HG03175 (cell line): ENCODE results near the gene PLA2G4D.

Experiments
- ATAC-seq: cut with Tn5 transposase; IDR thresholded peaks from one replicate; pipeline ENCODE4 v1.9.1; 2021; ENCODE audit warnings: mild to moderate bottlenecking, moderate library complexity; ENCODE audit not compliant: unreplicated experiment

Gene PLA2G4D

GRCh38 chr15:42072141-42072685, 22.1 kb downstream of the PLA2G4D start:
- no peak for ATAC-seq

DNA sequence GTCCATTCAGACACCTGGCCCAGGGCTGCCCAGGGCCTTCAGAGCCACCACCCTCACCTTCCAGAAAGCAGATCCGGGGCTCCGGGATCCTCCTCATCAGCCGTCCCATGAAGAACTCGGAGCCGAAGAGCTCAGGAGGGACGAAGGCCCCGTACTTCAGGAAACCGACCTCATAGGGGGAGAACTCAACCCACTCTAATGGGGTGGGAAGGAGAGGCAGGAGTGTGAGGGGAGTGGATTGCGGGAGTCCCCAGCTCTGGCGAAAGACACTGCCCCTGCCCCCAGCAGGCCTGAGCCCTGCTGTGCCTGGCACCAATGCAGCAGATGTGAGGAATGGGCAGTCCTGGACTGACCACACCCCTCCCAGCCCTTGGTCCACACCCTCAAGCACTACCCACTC, 22.6 kb downstream of the PLA2G4D start:
- ATAC-seq = no peak

- ATAC-seq = no peak
Observed at GRCh38 chr15:42070976-42071350, 23.4 kb downstream of the PLA2G4D start.

GRCh38 chr15:42070279-42070975, 23.9 kb downstream of the PLA2G4D start:
- ATAC-seq = no peak

DNA sequence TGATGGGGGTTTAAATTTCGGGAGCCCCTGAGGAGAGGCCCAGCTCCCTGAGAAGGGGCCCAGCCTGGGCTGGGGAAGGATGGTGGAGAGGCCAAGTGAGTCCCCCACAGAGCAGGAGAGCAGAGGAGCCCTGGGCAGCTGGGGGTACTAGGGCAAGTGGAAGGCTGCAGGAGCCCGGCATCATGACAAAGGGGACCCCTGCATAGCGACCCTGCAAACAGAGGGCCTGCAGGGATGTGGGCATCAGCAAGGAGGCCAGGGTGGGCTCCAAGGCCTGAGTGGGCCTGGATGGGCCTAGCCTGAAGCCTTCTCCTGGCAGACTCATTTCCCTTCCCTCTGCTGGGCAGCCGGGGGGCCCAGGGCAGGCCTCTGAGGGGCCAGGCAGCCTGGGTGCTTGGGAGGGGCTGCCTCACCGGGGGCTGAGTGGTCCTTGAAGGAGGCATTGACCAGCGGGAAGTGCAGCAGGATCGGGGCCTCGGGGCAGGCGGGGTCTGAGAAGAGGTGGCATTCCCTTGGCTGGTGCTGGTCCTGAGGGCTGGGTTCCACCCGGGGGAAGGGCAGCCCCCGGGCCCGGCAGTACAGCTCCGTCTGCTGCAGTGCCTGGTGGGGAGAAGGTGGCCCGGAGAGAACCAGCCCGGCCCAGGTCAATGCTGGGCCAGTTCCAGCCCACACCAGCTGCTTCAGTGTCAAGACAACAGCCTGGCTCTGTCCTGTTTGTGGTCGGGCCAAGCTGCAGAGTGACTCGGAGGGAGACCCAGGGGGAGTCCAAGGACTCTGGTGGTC, 24.7 kb downstream of the PLA2G4D start:
- no peak for ATAC-seq

DNA sequence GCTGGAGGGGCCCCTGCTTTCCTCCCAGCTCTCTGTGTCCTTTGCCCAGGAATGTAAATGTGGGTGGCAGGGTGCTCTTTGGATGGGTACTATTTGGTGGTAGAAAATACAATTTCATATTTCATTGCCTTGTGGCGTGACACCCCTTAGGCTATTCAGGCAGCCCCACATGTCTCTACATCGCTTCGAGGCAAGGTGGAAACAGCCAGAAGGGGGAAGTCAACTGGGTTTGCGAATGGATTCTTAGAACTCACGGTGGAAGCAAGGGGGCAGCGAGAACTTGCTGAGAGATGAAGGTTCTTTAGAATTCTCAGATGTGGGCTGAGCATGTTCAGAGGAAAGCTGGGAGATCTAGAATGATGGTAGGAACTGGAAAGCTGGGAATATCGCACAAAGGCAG, 25.3 kb downstream of the PLA2G4D start:
- no peak for ATAC-seq

DNA sequence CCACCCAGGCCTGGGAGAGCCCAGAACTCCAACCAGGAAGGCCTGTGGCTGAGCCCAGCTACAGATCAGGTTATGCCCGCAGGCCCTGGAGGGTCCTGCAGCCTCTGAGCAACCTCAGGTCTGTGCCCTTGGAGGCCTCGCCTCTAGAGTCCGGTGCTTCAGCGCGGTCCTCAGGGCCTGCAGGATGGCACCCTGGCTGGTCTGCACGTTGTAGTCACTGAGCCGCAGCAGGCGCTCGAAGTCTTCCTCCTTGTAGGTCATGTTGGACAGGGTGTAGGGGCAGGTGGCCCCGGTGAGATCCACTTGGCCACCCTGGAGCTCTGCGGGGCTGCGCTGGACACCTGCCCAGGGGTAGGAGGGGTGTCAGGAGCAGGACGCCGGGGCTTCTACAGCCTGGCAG, 25.8 kb downstream of the PLA2G4D start:
- ATAC-seq = no peak

DNA sequence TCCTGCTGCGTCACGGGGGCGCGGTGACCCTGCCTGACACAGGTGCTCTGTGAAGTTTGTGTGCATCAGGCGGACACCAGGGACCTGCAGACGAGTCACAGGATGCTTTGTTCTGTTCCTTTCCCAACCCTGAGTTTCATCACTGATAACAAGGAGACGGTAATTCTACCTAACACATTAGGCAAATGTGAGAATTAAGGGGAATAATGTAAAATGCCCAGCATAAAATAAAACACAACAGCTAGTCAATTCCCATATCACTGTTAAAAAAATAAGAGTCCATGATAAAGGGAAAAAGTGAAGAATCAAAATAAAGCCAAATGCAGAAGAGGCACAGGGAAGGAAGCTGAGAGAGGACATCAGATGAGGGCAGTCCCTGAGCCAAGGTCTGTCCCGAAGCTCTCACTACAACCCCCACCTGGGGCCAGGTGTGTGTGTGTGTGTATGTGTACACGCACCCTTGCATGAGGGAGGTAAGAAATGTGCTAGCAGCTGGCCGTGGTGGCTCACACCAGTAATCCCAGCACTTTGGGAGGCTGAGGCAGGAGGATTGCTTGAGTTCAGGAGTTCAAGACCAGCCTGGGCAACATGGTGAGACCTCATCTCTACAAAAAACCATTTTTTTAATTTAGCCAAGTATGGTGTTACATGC, 27.5 kb downstream of the PLA2G4D start:
- ATAC-seq = no peak

DNA sequence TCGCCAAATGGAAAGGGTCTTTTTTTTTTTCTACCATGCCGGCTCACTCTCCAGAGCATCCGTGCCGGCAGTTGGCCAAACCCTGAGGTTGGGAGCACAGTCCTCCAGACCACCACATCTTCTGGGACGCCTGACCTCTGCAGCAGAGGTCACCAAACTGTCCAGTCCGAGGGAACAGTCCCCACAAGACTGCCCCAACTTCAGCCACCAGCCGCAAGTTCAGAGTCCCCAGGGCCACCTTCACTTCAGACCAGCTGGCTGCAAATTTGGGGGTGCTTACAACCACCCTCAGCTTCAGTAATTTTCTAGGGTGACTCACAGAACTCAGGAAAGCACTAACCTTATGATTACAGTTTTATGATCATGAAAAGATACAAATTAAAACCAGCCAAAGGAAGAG, 28.9 kb downstream of the PLA2G4D start:
- no peak for ATAC-seq

GRCh38 chr15:42065033-42065432, 29.3 kb downstream of the PLA2G4D start:
- ATAC-seq = no peak

- no peak for ATAC-seq
Observed at GRCh38 chr15:42064271-42064670, 30.1 kb downstream of the PLA2G4D start.

- no peak for ATAC-seq
Observed at GRCh38 chr15:42063122-42063848, 31.1 kb downstream of the PLA2G4D start.

GRCh38 chr15:42062284-42062806, 32.0 kb downstream of the PLA2G4D start:
- ATAC-seq = no peak

- no peak for ATAC-seq
Observed at GRCh38 chr15:42060797-42061196, 33.6 kb downstream of the PLA2G4D start.

DNA sequence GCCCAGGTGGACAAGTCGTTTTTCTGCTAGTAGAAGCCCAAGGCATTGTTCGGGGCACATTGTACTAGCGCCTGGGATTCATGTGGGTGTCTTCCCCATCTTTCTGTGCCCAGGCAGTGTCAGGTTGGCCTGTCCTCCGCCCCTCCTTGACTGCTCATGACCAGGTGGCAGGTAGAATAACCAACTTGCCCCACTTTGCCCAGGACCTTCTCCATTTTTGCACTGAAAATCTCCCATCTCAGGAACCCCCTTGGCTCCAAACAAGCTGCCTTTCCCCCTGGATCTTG, 33.9 kb downstream of the PLA2G4D start:
- ATAC-seq = no peak

DNA sequence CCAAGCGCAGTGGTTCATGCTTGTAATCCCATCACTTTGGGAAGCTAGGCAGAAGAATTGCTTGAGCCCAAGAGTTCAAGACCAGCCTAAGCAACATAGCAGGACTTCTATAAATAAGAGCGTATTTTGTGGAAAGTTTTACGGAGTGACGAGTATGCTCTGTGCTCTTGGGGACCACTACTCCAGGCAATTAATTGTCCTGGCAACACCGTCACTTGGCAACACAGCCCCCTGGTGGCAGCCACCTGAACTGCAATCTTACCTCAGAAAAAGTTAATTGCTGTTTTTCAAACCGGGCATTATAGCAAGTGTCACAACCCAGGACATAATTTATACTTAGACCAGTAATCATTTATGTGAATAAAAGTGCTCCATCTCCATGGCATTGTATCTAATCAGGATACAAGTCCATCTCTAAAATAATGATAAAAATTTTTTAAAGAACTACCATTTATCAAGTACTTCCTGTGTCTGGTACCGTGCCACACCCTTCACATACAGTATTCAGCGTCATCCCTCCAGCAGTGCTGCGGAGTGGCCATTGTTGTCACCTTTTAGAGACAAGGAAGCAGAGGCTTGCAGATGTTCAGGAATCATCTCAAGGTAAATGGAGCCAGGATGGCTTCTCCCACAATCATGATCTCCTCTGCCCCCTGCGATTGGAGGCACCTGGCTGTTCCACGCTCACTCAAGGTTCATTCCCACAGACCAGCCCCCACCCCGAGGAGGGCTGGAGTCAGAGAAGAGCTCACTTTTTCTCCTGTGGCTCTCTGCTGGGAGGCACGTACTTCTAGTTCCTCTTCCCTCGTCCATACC, 34.5 kb downstream of the PLA2G4D start:
- ATAC-seq = no peak

- no peak for ATAC-seq
Observed at GRCh38 chr15:42058791-42059190, 35.6 kb downstream of the PLA2G4D start.

DNA sequence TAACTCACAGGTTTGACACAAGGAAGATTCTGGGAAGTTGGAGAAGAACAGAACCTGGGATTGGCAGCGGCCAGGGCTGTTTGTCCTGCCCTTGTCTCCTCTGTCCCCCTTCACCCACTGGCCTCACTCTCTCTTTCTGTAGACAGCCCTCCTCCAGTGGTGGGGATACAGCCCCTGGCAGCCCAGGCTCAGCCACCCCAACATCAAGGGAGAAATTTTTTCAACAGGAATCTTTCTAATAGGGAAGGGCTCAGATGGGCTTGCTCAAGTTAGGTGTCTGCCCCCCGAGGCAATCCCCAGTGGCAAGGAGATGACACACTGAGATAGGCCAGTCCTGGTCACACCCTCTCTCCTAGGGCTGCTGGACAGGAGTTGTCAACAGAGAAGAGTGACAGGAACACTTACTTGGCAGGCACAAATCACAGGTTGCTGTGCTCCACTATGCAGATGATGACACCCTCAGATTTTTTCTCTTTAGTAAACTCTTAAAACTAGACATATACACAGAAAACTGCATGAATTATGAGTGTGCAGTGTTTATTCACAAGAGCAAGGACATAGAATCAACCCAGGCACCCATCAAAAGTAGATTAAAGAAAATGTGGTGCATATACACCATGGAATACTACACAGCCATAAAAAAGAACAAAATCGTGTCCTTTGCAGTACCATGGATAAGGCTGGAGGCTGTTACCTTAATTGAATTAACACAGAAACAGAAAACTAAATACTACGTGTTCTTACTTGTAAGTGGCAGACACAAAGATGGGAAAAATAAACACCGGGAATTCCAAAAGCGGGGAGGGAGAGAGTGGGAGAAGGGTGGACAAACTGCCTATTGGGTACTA, 36.3 kb downstream of the PLA2G4D start:
- ATAC-seq = no peak
